ENCODE data around the gene CDK17. TPM values are rescaled to one million over a fixed set of nuclear protein-coding genes. Genes with fewer than 3 reads are reported as not detected.

Gene CDK17
- total RNA-seq, 4 donors from 2014 or later: 32.4 to 64.7 (median 49.0) TPM

DNA sequence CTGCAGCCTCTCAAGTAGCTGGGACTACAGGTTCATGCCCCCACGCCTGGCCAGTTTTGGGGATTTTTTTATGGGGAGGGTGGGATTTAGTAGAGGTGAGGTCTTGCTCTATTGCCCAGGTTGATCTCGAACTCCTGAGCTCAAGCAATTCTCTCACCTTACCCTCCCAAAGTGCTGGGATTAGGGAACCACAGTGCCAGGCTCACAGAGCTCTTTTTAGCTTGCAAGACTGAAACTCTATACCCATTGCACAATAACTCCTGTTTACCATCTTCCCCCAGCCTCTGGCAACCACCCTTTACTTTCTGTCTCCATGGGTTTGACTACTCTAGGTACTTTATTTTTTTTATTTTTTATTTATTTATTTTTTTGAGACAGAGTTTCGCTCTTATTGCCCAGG lies 25.7 kb upstream of the CDK17 start:
- H3K4me3 ChIP-seq (replicated peaks in 1 of 3): no peak overlapping the region
- intact Hi-C loops (cut with DNase I): no loop called here
- no peaks in the 10 kb centered on the region for H3K27me3 ChIP-seq
- no peaks in the 10 kb centered on the region for H3K4me1 ChIP-seq
- no peaks in the 10 kb centered on the region for H3K9me3 ChIP-seq
- H3K27ac ChIP-seq: no peak overlapping the region
- 86 to 92% methylated on average over 3 of the region's 3 CpGs for WGBS, 2 donors
- TF ChIP-seq, protein P1, sequence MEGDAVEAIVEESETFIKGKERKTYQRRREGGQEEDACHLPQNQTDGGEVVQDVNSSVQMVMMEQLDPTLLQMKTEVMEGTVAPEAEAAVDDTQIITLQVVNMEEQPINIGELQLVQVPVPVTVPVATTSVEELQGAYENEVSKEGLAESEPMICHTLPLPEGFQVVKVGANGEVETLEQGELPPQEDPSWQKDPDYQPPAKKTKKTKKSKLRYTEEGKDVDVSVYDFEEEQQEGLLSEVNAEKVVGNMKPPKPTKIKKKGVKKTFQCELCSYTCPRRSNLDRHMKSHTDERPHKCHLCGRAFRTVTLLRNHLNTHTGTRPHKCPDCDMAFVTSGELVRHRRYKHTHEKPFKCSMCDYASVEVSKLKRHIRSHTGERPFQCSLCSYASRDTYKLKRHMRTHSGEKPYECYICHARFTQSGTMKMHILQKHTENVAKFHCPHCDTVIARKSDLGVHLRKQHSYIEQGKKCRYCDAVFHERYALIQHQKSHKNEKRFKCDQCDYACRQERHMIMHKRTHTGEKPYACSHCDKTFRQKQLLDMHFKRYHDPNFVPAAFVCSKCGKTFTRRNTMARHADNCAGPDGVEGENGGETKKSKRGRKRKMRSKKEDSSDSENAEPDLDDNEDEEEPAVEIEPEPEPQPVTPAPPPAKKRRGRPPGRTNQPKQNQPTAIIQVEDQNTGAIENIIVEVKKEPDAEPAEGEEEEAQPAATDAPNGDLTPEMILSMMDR (IDR thresholded peaks at IDR 0.05): no peak
- TF ChIP-seq POLR2A (IDR thresholded peaks at IDR 0.05): no peak
- no peak for DNase-seq
- no peaks in the 10 kb centered on the region for H3K36me3 ChIP-seq

DNA sequence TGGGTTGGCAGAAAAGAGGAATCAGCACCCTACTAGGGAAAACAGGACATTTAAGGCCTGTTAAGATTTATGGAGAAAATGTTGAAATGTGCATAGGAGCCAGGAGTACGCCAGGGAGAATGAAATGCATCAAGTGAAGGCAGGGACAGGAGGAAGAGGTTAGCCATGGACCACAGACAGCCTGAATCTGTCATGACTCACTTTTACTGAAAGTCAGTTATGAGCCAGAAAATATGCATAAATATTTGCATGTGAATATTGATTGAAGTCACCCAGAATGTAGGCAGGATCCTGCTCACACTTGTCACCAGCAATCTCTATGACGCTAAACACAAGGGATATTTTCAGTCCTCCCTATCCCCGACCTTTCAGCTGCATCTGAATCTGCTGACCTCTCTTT lies 25.1 kb upstream of the CDK17 start:
- TF ChIP-seq, protein P1 (IDR thresholded peaks at IDR 0.05): no peak
- TF ChIP-seq POLR2A (IDR thresholded peaks at IDR 0.05): no peak
- no peaks in the 10 kb centered on the region for H3K36me3 ChIP-seq
- WGBS, 2 donors: 89 to 90% methylated on average over 3 of the region's 3 CpGs
- no peaks in the 10 kb centered on the region for H3K4me1 ChIP-seq
- no peak overlapping the region for H3K4me3 ChIP-seq (replicated peaks in 1 of 3)
- no peaks in the 10 kb centered on the region for H3K9me3 ChIP-seq
- no peak overlapping the region for H3K27ac ChIP-seq
- no peak for DNase-seq
- intact Hi-C loops (cut with DNase I): no loop called here
- no peaks in the 10 kb centered on the region for H3K27me3 ChIP-seq

DNA sequence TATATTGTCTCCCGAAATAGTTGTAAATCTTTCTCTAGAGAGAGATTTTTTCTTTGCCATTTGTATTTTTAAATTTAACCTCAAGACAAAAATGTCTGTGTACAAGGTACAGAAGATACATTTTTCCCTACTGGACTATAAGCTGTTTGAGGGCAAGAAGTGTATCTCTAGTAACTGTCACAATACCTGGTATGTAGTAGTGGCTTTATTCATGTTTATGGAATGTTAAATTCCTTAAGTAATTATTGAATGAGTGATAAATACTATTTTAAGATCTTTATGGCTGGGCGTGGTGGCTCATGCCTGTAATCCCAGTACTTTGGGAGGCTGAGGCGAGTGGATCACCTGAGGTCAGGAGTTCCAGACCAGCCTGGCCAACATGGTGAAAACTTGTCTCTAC lies 24.4 kb upstream of the CDK17 start:
- TF ChIP-seq, protein P1 (IDR thresholded peaks at IDR 0.05): no peak
- TF ChIP-seq POLR2A (IDR thresholded peaks at IDR 0.05): no peak
- H3K9me3 ChIP-seq: no peaks in the 10 kb centered on the region
- no peaks in the 10 kb centered on the region for H3K4me1 ChIP-seq
- no peaks in the 10 kb centered on the region for H3K27me3 ChIP-seq
- intact Hi-C loops (cut with DNase I): no loop called here
- H3K36me3 ChIP-seq: no peaks in the 10 kb centered on the region
- no peak for DNase-seq
- H3K27ac ChIP-seq: no peak overlapping the region
- no peak overlapping the region for H3K4me3 ChIP-seq (replicated peaks in 1 of 3)
- WGBS, 2 donors: 97% methylated on average over 3 of the region's 3 CpGs

DNA sequence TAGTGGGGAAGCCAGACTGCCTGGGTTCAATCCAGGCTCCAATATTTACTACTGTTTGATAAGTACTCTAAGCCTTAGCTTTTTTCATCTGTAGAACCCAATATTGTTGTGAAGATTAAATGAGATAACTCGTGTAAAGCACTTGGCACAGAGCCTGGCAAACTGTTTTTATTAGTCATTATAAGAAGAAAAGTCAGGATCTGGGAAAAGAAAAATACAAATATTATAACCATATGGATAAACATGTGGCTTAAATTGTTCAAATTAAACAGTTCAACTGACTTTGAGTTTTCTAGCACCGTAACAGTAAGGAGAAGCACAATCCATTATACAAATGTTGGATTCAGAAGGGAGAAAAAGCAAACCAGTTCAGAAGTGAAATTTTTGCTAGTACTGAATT lies 22.0 kb upstream of the CDK17 start:
- no peaks in the 10 kb centered on the region for H3K27me3 ChIP-seq
- no peaks in the 10 kb centered on the region for H3K4me1 ChIP-seq
- TF ChIP-seq, protein P1 (IDR thresholded peaks at IDR 0.05): no peak
- no peak for TF ChIP-seq POLR2A (IDR thresholded peaks at IDR 0.05)
- no peak for DNase-seq
- WGBS, 2 donors: 69 to 70% methylated on average over 2 of the region's 2 CpGs
- no peaks in the 10 kb centered on the region for H3K36me3 ChIP-seq
- no peaks in the 10 kb centered on the region for H3K9me3 ChIP-seq
- H3K4me3 ChIP-seq (replicated peaks in 1 of 3): no peak overlapping the region
- intact Hi-C loops (cut with DNase I): no loop called here
- no peak overlapping the region for H3K27ac ChIP-seq

DNA sequence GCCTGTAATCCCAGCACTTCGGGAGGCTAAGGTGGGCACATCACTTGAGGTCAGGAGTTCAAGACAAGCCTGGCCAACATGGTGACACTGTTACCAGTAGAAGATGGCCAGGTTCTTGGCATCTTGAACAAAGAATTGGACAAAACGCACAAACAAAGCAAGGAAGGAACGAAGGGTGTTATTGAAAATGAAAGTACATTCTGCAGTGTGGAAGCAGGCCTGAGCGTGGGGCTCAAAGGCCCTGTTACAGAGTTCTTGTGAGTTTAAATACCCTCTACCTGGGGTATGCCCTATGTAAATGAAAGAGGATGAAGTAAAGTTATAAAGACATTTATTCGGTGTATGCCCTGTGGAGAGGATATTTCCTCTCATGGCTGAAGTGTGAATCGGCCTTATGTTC lies 20.8 kb upstream of the CDK17 start:
- TF ChIP-seq, protein P1 (IDR thresholded peaks at IDR 0.05): no peak
- no peak for TF ChIP-seq POLR2A (IDR thresholded peaks at IDR 0.05)
- intact Hi-C loops (cut with DNase I): no loop called here
- no peak for DNase-seq
- Histone ChIP-seq H3K27me3 (no peaks in the 10 kb centered on the region), H3K4me1 (no peaks in the 10 kb centered on the region), H3K9me3 (no peaks in the 10 kb centered on the region), H3K36me3 (no peaks in the 10 kb centered on the region), H3K4me3 (replicated peaks in 1 of 3) (no peak overlapping the region), H3K27ac (peak overlapping the region in 1 of 3 donors; percentile 8)
- WGBS, 2 donors: 71 to 77% methylated on average over 6 of the region's 6 CpGs

Measured in thyroid gland (tissue), 4 donors.